ENCODE measurements around the gene PTBP1. TPM values are rescaled to one million over a fixed set of nuclear protein-coding genes. Genes with fewer than 3 reads are reported as not detected.

The PTBP1 gene
- total RNA-seq, 2 donors from 2014 or later: 604 to 619 TPM

- no peak for DNase-seq (ENCODE audit: low spot score)
- ATAC-seq: no peak
- Mint-ChIP-seq H3K27ac (no peak overlapping the region), H3K4me3 (no peak overlapping the region), H3K9me3 (no peaks in the 10 kb centered on the region), H3K4me1 (ENCODE audit: low read depth in 2 of 2) (no peaks in the 10 kb centered on the region), H3K27me3 (no peaks in the 10 kb centered on the region), H3K36me3 (no peaks in the 10 kb centered on the region)
Measured at GRCh38 chr19:782878-783668, 14.2 kb upstream of the PTBP1 start.

- no peak overlapping the region for H3K4me3 Mint-ChIP-seq
- DNase-seq (ENCODE audit: low spot score) (no peak), ATAC-seq (no peak)
- H3K27me3 Mint-ChIP-seq: peaks cover 0 to 2% of the 10 kb centered on the region in 2 donors
- no peaks in the 10 kb centered on the region for H3K9me3 Mint-ChIP-seq
- no peak overlapping the region for H3K27ac Mint-ChIP-seq
- no peaks in the 10 kb centered on the region for H3K36me3 Mint-ChIP-seq
- H3K4me1 Mint-ChIP-seq (ENCODE audit: low read depth in 2 of 2): no peaks in the 10 kb centered on the region
Measured at GRCh38 chr19:784541-784940, 12.7 kb upstream of the PTBP1 start.

- no peak for DNase-seq (ENCODE audit: low spot score)
- Mint-ChIP-seq H3K36me3 (no peaks in the 10 kb centered on the region), H3K27me3 (peaks cover 0 to 5% of the 10 kb centered on the region in 2 donors), H3K4me3 (no peak overlapping the region), H3K27ac (no peak overlapping the region), H3K9me3 (no peaks in the 10 kb centered on the region), H3K4me1 (ENCODE audit: low read depth in 2 of 2) (peaks cover 0 to 3% of the 10 kb centered on the region in 2 donors)
- ATAC-seq: no peak
Measured at GRCh38 chr19:787536-787935, 9.7 kb upstream of the PTBP1 start.

GRCh38 chr19:788686-788982 lies 8.6 kb upstream of the PTBP1 start:
- H3K4me1 Mint-ChIP-seq (ENCODE audit: low read depth in 2 of 2): peaks cover 0 to 3% of the 10 kb centered on the region in 2 donors
- ATAC-seq (no peak), DNase-seq (ENCODE audit: low spot score) (no peak)
- H3K4me3 Mint-ChIP-seq: no peak overlapping the region
- no peak overlapping the region for H3K27ac Mint-ChIP-seq
- peaks cover 0 to 5% of the 10 kb centered on the region in 2 donors for H3K27me3 Mint-ChIP-seq
- no peaks in the 10 kb centered on the region for H3K36me3 Mint-ChIP-seq
- no peaks in the 10 kb centered on the region for H3K9me3 Mint-ChIP-seq

GRCh38 chr19:788983-789700 lies 8.1 kb upstream of the PTBP1 start:
- Mint-ChIP-seq H3K27ac (peak overlapping the region in 1 of 2 donors; percentile 0), H3K36me3 (no peaks in the 10 kb centered on the region), H3K4me3 (no peak overlapping the region), H3K9me3 (no peaks in the 10 kb centered on the region), H3K27me3 (peaks cover 0 to 5% of the 10 kb centered on the region in 2 donors), H3K4me1 (ENCODE audit: low read depth in 2 of 2) (peaks cover 0 to 3% of the 10 kb centered on the region in 2 donors)
- DNase-seq (ENCODE audit: low spot score): no peak
- no peak for ATAC-seq

- Mint-ChIP-seq H3K4me3 (no peak overlapping the region), H3K9me3 (no peaks in the 10 kb centered on the region), H3K27ac (peak overlapping the region; percentile 0 to 54), H3K4me1 (ENCODE audit: low read depth in 2 of 2) (peaks cover 0 to 3% of the 10 kb centered on the region in 2 donors), H3K36me3 (no peaks in the 10 kb centered on the region), H3K27me3 (peaks cover 0 to 5% of the 10 kb centered on the region in 2 donors)
- ATAC-seq (no peak), DNase-seq (ENCODE audit: low spot score) (no peak)
Measured at GRCh38 chr19:789701-790060, 7.6 kb upstream of the PTBP1 start.

GRCh38 chr19:791007-791566 lies 6.2 kb upstream of the PTBP1 start:
- Mint-ChIP-seq H3K4me1 (ENCODE audit: low read depth in 2 of 2) (peaks cover 0 to 3% of the 10 kb centered on the region in 2 donors), H3K27ac (no peak overlapping the region)
- ATAC-seq: no peak

GRCh38 chr19:791567-792305 lies 5.5 kb upstream of the PTBP1 start:
- DNase-seq (ENCODE audit: low spot score): no peak

More at GRCh38 chr19:791007-791566, 6.2 kb upstream of the PTBP1 start:
- no peak for DNase-seq (ENCODE audit: low spot score)
- Mint-ChIP-seq H3K4me3 (no peak overlapping the region), H3K27me3 (peaks cover 0 to 5% of the 10 kb centered on the region in 2 donors), H3K36me3 (no peaks in the 10 kb centered on the region), H3K9me3 (no peaks in the 10 kb centered on the region)

GRCh38 chr19:792306-792885 lies 4.9 kb upstream of the PTBP1 start:
- no peak for ATAC-seq
- no peak for DNase-seq (ENCODE audit: low spot score)
- Mint-ChIP-seq H3K27ac (peak overlapping the region in 1 of 2 donors; percentile 31), H3K4me1 (ENCODE audit: low read depth in 2 of 2) (peaks cover 0 to 7% of the 10 kb centered on the region in 2 donors), H3K4me3 (no peak overlapping the region), H3K27me3 (peaks cover 0 to 5% of the 10 kb centered on the region in 2 donors), H3K36me3 (no peaks in the 10 kb centered on the region), H3K9me3 (no peaks in the 10 kb centered on the region)

More at GRCh38 chr19:791567-792305, 5.5 kb upstream of the PTBP1 start:
- H3K4me1 Mint-ChIP-seq (ENCODE audit: low read depth in 2 of 2): peaks cover 0 to 5% of the 10 kb centered on the region in 2 donors
- no peaks in the 10 kb centered on the region for H3K9me3 Mint-ChIP-seq
- H3K27me3 Mint-ChIP-seq: peaks cover 0 to 5% of the 10 kb centered on the region in 2 donors
- no peak for ATAC-seq
- no peak overlapping the region for H3K4me3 Mint-ChIP-seq
- H3K27ac Mint-ChIP-seq: peak overlapping the region in 1 of 2 donors; percentile 31
- no peaks in the 10 kb centered on the region for H3K36me3 Mint-ChIP-seq

- Mint-ChIP-seq H3K4me1 (ENCODE audit: low read depth in 2 of 2) (peaks cover under 1 to 9% of the 10 kb centered on the region in 2 donors), H3K9me3 (no peaks in the 10 kb centered on the region), H3K36me3 (no peaks in the 10 kb centered on the region), H3K27me3 (peaks cover 0 to 5% of the 10 kb centered on the region in 2 donors), H3K27ac (no peak overlapping the region), H3K4me3 (peak overlapping the region; percentile 30)
- DNase-seq (ENCODE audit: low spot score) (no peak), ATAC-seq (no peak)
Measured at GRCh38 chr19:793806-794205, 3.4 kb upstream of the PTBP1 start.

- Mint-ChIP-seq H3K27ac (no peak overlapping the region), H3K27me3 (no peaks in the 10 kb centered on the region), H3K36me3 (peaks cover 9% of the 10 kb centered on the region), H3K4me1 (ENCODE audit: low read depth in 2 of 2) (peaks cover 14 to 18% of the 10 kb centered on the region in 2 donors), H3K4me3 (no peak overlapping the region), H3K9me3 (no peaks in the 10 kb centered on the region)
- no peak for DNase-seq (ENCODE audit: low spot score)
- ATAC-seq: no peak
Measured at GRCh38 chr19:795073-795611, 2.1 kb upstream of the PTBP1 start.

GRCh38 chr19:795691-796581 lies 1.3 kb upstream of the PTBP1 start:
- Mint-ChIP-seq H3K9me3 (no peaks in the 10 kb centered on the region), H3K27me3 (no peaks in the 10 kb centered on the region), H3K27ac (peak overlapping the region in 1 of 2 donors; percentile 74), H3K36me3 (peaks cover 14% of the 10 kb centered on the region), H3K4me1 (ENCODE audit: low read depth in 2 of 2) (peaks cover 21 to 24% of the 10 kb centered on the region in 2 donors), H3K4me3 (no peak overlapping the region)
- ATAC-seq: no peak
- no peak for DNase-seq (ENCODE audit: low spot score)

Measured in natural killer cell treated with Interleukin-12 subunit alpha and Interleukin-12 subunit beta and Interleukin-15 and Interleukin-18, amount 100 ng/mL, for 72 hours (primary cell).